ENCODE data around the gene RIGI. TPM values are rescaled to one million over a fixed set of nuclear protein-coding genes. Genes with fewer than 3 reads are reported as not detected.

RIGI gene
- total and polyA plus RNA-seq, 10 of the 15 experiments (the other 5 are each of a cell fraction or from before 2014, with no cell fraction given), result 5.3 to 15.2 (median 9.1) TPM

DNA sequence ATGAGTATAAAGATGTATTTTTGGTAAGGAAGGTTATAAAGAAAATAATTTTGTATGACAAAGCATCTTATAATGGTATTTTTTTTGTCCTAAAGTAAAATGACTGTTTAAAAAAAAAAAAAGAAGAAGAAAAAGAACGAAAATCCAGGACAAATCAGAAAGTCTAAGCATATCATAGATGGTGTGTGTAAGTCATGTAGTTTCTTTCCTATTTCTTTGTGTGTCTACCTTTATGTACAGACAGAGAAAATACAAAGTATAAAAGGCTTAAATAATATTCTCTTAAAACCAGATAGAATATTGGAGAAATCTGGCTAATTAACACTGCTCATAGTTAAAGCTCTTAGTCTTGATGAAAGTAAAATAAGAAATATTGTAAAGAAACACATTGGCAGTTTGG is 7.7 kb downstream of the RIGI start:
- Histone ChIP-seq H3K4me1 (ENCODE audit: control insufficient read depth, insufficient read depth, low read length) (no peaks in the 10 kb centered on the region), H3K79me2 (ENCODE audit: control insufficient read depth, insufficient read depth, low read length) (no peaks in the 10 kb centered on the region; the same call in 1 of the 2 replicates), H3K9ac (ENCODE audit: control insufficient read depth, insufficient read depth, low read length) (no peak overlapping the region), H3K4me2 (ENCODE audit: control insufficient read depth, insufficient read depth) (no peak overlapping the region), H3K9me3 (replicated peaks; ENCODE audit: control insufficient read depth, insufficient read depth, low read length) (peaks cover 4% of the 10 kb centered on the region; the same call in 2 of the 3 replicates), H3K36me3 (ENCODE audit: control insufficient read depth in 2 of 2, insufficient read depth in 2 of 2, low read length in 1 of 2) (no peaks in the 10 kb centered on the region), H3K4me3 (no peak overlapping the region), H2AFZ (ENCODE audit: control insufficient read depth, low read depth, low read length) (no peak overlapping the region), H4K20me1 (ENCODE audit: control insufficient read depth, insufficient read depth) (no peaks in the 10 kb centered on the region), H3K27ac (ENCODE audit: control insufficient read depth, insufficient read depth) (no peak overlapping the region), H3K27me3 (replicated peaks in 1 of 2; ENCODE audit: control insufficient read depth in 2 of 2, insufficient read depth in 2 of 2, low read length in 1 of 2) (no peaks in the 10 kb centered on the region)
- RAD21 ChIA-PET (ENCODE audit: unreplicated experiment), result no interaction called here
- TF ChIP-seq, protein P1, sequence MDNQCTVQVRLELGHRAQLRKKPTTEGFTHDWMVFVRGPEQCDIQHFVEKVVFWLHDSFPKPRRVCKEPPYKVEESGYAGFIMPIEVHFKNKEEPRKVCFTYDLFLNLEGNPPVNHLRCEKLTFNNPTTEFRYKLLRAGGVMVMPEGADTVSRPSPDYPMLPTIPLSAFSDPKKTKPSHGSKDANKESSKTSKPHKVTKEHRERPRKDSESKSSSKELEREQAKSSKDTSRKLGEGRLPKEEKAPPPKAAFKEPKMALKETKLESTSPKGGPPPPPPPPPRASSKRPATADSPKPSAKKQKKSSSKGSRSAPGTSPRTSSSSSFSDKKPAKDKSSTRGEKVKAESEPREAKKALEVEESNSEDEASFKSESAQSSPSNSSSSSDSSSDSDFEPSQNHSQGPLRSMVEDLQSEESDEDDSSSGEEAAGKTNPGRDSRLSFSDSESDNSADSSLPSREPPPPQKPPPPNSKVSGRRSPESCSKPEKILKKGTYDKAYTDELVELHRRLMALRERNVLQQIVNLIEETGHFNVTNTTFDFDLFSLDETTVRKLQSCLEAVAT (IDR thresholded peaks at IDR 0.05), result no peak
- TF ChIP-seq, protein P2, sequence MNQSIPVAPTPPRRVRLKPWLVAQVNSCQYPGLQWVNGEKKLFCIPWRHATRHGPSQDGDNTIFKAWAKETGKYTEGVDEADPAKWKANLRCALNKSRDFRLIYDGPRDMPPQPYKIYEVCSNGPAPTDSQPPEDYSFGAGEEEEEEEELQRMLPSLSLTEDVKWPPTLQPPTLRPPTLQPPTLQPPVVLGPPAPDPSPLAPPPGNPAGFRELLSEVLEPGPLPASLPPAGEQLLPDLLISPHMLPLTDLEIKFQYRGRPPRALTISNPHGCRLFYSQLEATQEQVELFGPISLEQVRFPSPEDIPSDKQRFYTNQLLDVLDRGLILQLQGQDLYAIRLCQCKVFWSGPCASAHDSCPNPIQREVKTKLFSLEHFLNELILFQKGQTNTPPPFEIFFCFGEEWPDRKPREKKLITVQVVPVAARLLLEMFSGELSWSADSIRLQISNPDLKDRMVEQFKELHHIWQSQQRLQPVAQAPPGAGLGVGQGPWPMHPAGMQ (IDR thresholded peaks at IDR 0.05; ENCODE audit: borderline replicate concordance), result no peak
- TF ChIP-seq, protein P3, sequence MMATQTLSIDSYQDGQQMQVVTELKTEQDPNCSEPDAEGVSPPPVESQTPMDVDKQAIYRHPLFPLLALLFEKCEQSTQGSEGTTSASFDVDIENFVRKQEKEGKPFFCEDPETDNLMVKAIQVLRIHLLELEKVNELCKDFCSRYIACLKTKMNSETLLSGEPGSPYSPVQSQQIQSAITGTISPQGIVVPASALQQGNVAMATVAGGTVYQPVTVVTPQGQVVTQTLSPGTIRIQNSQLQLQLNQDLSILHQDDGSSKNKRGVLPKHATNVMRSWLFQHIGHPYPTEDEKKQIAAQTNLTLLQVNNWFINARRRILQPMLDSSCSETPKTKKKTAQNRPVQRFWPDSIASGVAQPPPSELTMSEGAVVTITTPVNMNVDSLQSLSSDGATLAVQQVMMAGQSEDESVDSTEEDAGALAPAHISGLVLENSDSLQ (IDR thresholded peaks at IDR 0.05), result no peak
- TF ChIP-seq SMARCA5 (IDR thresholded peaks at IDR 0.05) (no peak), DPF2 (IDR thresholded peaks at IDR 0.05) (no peak)
- TF ChIP-seq, protein P4, sequence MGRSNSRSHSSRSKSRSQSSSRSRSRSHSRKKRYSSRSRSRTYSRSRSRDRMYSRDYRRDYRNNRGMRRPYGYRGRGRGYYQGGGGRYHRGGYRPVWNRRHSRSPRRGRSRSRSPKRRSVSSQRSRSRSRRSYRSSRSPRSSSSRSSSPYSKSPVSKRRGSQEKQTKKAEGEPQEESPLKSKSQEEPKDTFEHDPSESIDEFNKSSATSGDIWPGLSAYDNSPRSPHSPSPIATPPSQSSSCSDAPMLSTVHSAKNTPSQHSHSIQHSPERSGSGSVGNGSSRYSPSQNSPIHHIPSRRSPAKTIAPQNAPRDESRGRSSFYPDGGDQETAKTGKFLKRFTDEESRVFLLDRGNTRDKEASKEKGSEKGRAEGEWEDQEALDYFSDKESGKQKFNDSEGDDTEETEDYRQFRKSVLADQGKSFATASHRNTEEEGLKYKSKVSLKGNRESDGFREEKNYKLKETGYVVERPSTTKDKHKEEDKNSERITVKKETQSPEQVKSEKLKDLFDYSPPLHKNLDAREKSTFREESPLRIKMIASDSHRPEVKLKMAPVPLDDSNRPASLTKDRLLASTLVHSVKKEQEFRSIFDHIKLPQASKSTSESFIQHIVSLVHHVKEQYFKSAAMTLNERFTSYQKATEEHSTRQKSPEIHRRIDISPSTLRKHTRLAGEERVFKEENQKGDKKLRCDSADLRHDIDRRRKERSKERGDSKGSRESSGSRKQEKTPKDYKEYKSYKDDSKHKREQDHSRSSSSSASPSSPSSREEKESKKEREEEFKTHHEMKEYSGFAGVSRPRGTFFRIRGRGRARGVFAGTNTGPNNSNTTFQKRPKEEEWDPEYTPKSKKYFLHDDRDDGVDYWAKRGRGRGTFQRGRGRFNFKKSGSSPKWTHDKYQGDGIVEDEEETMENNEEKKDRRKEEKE (IDR thresholded peaks at IDR 0.05), result no peak
- in situ Hi-C loops (cut with MboI), result no loop called here
- BruUV-seq (replicated peaks), result no TSS peak
- ATAC-seq (no peak), FAIRE-seq (no peak), DNase-seq (ENCODE audit: low read depth, low spot score) (no peak)
- POLR2A ChIA-PET, result interaction anchor here (1.5 kb wide), 1 partner anchor 8 kb away, joined by 3 read pairs; the partner anchor contains the start of gene RIGI
- CTCF ChIA-PET, result no interaction called here
- SMC1A ChIA-PET (ENCODE audit: uncharacterized antibody, unreplicated experiment), result no interaction called here
- intact Hi-C loops (cut with micrococcal nuclease; ENCODE audit: unreplicated experiment), result no loop called here
- 100% methylated on average over 1 of the region's 1 CpG for WGBS (ENCODE audit: insufficient coverage, insufficient replicate concordance, low lambda C conversion rate, missing lambda C conversion rate)

All from GM12878 (cell line).